Testis (tissue), 3 donors: ENCODE measurements around the gene DPP9. TPM values are rescaled to one million over a fixed set of nuclear protein-coding genes. Genes with fewer than 3 reads are reported as not detected.
"Not testable (repeated sequence)": the region's sequence is repeated elsewhere in the genome, so short reads cannot be mapped to it uniquely, and the experiment has no call there.

Experiments
- DNase-seq: peaks from one replicate; pipeline ENCODE4 v3.0.0-alpha.2; 2019
- H3K27ac ChIP-seq, 2 donors: fragments of 200-600 bp; sonication (generic); one replicate each; pipeline ENCODE4 v1.5.1; 2019
- H3K27me3 ChIP-seq: fragments of 200-600 bp; sonication (generic); one replicate; pipeline ENCODE4 v1.5.1; 2019
- H3K36me3 ChIP-seq: fragments of 200-600 bp; sonication (generic); one replicate; pipeline ENCODE4 v1.5.1; 2017; ENCODE audit warnings: low read depth; ENCODE audit errors: missing control alignments
- H3K4me1 ChIP-seq: fragments of 200-600 bp; sonication (generic); one replicate; pipeline ENCODE4 v1.5.1; 2019
- H3K4me3 ChIP-seq, 2 donors: fragments of 200-600 bp; sonication (generic); one replicate each; pipeline ENCODE4 v1.5.1; 2017 to 2019
- H3K9me3 ChIP-seq: fragments of 200-600 bp; sonication (generic); one replicate; pipeline ENCODE4 v1.5.1; 2017
- CTCF ChIP-seq, 3 experiments: fragments of 450-650 bp in 2 of 3; fragments of 200-600 bp in 1 of 3; sonication (generic) in 1 of 3; IDR thresholded peaks; one replicate each; pipeline ENCODE4 v1.5.1; 2016 to 2019; ENCODE audit warnings: antibody characterized with exemption in 3 of 3, mild to moderate bottlenecking in 2 of 3, moderate library complexity in 1 of 3
- POLR2A ChIP-seq: fragments of 450-650 bp; IDR thresholded peaks from one replicate; pipeline ENCODE4 v1.6.1; 2017; ENCODE audit warnings: antibody characterized with exemption, mild to moderate bottlenecking, moderate library complexity
- WGBS, 2 donors: methylation state at CpG; one replicate each; pipeline ENCODE4 v1.1.5; 2018; 5-methylcytosine and 5-hydroxymethylcytosine counted together
- intact Hi-C: fragments of 100-400 bp; cut with DNase I; formaldehyde crosslinking; loops from one replicate; pipeline ENCODE4 v1.15.1; 2023; ENCODE audit warnings: low total_unique reads
- polyA plus RNA-seq: library from polyadenylated mRNA; stranded (reverse); fragments of 350-450 nt; fragmentation: Illumina TruSeq; extraction: RNeasy Lipid Tissue Mini Kit (QIAGEN cat#74804); gene quantifications from one replicate; pipeline ENCODE4 v1.2.3, GENCODE V29; 2014; ENCODE audit warnings: low read depth, low replicate concordance; ENCODE audit not compliant: insufficient read depth
- total RNA-seq, 2 donors: library from RNA; depleted of rRNA; stranded (reverse); fragments of >200 nt; gene quantifications; one replicate each; pipeline ENCODE4 v1.2.3, GENCODE V29; 2016

DPP9 gene
- total and polyA plus RNA-seq, 3 donors from 2014 or later = 24.6 to 74.2 (median 65.1) TPM

- Histone ChIP-seq H3K9me3 (no peaks in the 10 kb centered on the region), H3K36me3 (no peaks in the 10 kb centered on the region), H3K4me3 (no peak overlapping the region), H3K27me3 (no peaks in the 10 kb centered on the region), H3K27ac (no peak overlapping the region), H3K4me1 (peaks cover 10% of the 10 kb centered on the region)
- TF ChIP-seq CTCF (IDR thresholded peaks at IDR 0.05) (no peak), POLR2A (no peak)
- intact Hi-C loops = no loop called here
- no peak for DNase-seq
- WGBS, 2 donors = 87 to 88% methylated on average over 23 of the region's 23 CpGs
Measured at GRCh38 chr19:4717191-4717965, 6.3 kb downstream of the DPP9 start.

GRCh38 chr19:4715529-4716221 is 8.0 kb downstream of the DPP9 start:
- no peaks in the 10 kb centered on the region for H3K4me1 ChIP-seq
- H3K4me3 ChIP-seq = no peak overlapping the region
- H3K27ac ChIP-seq = no peak overlapping the region
- H3K27me3 ChIP-seq = no peaks in the 10 kb centered on the region
- no peaks in the 10 kb centered on the region for H3K9me3 ChIP-seq
- no peaks in the 10 kb centered on the region for H3K36me3 ChIP-seq
- intact Hi-C loops = no loop called here
- TF ChIP-seq POLR2A (no peak), CTCF (IDR thresholded peaks at IDR 0.05) (no peak)
- WGBS, 2 donors = 84% methylated on average over 25 to 28 of the region's 28 CpGs
- no peak for DNase-seq

GRCh38 chr19:4715178-4715528 is 8.5 kb downstream of the DPP9 start:
- H3K36me3 ChIP-seq, H3K9me3 ChIP-seq, H3K27me3 ChIP-seq, H3K4me3 ChIP-seq, intact Hi-C loops, H3K27ac ChIP-seq, DNase-seq, H3K4me1 ChIP-seq: not testable (repeated sequence)
- 79 to 92% methylated on average over 6 of the region's 6 CpGs for WGBS, 2 donors

GRCh38 chr19:4714016-4714415 is 9.6 kb downstream of the DPP9 start:
- Histone ChIP-seq H3K27ac (no peak overlapping the region), H3K4me3 (no peak overlapping the region), H3K27me3 (no peaks in the 10 kb centered on the region), H3K36me3 (no peaks in the 10 kb centered on the region), H3K9me3 (no peaks in the 10 kb centered on the region), H3K4me1 (no peaks in the 10 kb centered on the region)
- DNase-seq = no peak
- WGBS, 2 donors = 87 to 94% methylated on average over 12 to 26 of the region's 27 CpGs
- intact Hi-C loops = no loop called here
- TF ChIP-seq POLR2A (no peak), CTCF (IDR thresholded peaks at IDR 0.05) (no peak)

- TF ChIP-seq CTCF (IDR thresholded peaks at IDR 0.05) = no peak
- no peak for TF ChIP-seq POLR2A
- Histone ChIP-seq H3K4me3 (no peak overlapping the region), H3K4me1 (no peaks in the 10 kb centered on the region), H3K27me3 (no peaks in the 10 kb centered on the region), H3K9me3 (no peaks in the 10 kb centered on the region), H3K36me3 (no peaks in the 10 kb centered on the region), H3K27ac (no peak overlapping the region)
- DNase-seq = no peak
- intact Hi-C loops = no loop called here
- 88 to 89% methylated on average over 7 to 31 of the region's 32 CpGs for WGBS, 2 donors
Measured at GRCh38 chr19:4713384-4713951, 10.2 kb downstream of the DPP9 start.
